ENCODE results near the gene NAP1L4.

NAP1L4 gene, protein sequence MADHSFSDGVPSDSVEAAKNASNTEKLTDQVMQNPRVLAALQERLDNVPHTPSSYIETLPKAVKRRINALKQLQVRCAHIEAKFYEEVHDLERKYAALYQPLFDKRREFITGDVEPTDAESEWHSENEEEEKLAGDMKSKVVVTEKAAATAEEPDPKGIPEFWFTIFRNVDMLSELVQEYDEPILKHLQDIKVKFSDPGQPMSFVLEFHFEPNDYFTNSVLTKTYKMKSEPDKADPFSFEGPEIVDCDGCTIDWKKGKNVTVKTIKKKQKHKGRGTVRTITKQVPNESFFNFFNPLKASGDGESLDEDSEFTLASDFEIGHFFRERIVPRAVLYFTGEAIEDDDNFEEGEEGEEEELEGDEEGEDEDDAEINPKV

DNA sequence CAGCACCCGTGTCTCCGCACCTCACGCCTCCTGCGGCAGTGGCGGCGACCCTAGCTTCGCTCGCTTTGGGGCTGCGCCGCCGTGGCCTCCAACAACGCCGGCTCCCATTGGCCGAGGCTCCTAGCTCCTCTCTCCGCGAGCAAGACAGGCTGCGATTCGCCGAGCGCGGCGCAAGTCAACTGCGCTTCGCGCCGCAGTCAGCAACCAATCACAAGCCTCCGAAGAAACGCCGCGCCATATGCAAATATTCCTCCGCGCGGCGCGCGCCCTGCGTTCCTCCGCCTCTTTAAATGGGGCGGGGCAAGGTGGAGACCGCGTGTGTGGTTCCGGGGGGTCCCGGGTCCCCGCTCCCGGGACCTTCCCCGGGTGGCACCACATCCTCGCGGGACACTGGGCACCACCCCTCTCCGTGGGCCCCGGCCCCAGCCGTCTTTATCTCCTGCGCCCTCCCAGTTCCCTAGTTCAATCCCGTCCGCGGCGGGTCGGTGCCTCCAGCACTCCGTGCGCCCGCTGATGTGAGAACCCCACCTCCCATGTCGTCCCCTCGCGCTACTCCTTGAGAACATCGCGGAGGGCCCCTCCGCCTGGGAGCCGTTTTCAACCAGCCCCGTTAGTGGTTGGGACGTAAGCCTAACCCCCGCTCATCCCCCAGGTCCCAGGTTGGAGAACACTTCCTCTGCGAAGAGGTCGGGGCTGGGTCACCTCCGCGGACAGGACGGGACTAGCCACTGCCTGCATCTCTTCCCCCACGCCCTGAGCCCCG is at the start of gene NAP1L4:
TSS of gene NAP1L4 (minus strand) at position 96 of the 763 bp plus-strand sequence. CDS start 13,109 bp downstream, outside the sequence.
- DNase-seq (ENCODE audit: low read depth) = peak; percentile 90

- no peak for DNase-seq (ENCODE audit: low read depth)
Observed at GRCh38 chr11:3040881-3041280, 48.8 kb upstream of the NAP1L4 start.

DNA sequence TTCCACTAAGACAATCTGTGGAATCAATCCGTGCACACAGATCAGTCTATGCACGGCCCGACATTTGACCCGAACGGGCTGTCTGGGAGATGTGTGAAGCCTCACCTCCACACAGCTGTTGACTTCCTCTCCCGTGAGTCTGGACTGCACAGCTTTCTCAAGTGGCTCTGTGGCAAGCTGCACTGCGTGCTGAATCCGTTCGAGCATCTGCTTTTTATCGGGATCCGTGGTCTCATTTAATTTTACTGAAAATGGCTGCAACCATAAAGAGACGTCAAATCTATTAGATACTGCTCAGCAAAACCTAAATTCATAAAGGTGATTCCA is 45.8 kb upstream of the NAP1L4 start:
- DNase-seq (ENCODE audit: low read depth) = no peak

DNA sequence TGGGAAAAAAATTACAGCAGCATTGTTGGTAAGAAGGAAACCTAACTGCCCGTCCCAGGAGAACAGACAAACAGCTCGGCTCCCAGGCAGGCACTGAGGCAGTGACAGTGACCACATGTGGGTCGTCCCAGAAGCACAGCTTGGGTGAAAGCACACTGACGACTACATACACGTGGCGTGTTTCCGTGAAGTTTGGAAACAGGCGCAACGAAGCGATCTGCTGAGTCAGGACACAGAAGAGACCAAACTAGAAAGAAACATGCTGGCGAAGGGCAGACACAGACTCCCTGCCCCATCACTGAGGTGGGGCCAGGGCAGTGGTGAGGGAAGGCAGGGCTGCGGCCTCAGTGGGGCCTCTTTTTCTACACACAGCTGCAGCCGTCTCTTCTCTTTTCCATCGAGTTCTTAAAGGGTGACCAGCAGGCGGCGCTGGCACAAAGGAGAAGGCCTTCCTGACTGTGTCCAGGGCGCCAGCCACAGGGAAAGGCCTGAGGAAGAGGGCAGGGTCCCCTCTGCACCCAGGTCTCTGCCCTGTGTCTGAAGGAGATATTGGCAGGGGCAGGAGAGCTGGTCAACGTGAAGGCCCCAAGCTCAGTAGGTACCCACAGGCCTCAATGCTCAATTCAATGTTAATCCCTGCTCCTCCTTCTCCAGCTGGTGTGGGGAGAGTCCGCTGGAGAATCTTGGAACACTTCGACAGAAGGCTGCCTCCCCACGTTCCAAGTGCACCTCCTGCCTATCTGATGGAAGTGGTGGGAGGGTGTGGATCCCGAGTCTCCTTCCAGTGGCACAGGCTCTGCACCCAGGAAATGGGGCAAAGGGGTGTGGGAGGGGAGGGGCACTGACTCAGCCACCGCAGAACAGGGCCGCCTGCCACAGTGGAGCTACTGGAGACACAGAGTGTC is 45.2 kb upstream of the NAP1L4 start:
- no peak for DNase-seq (ENCODE audit: low read depth)

DNA sequence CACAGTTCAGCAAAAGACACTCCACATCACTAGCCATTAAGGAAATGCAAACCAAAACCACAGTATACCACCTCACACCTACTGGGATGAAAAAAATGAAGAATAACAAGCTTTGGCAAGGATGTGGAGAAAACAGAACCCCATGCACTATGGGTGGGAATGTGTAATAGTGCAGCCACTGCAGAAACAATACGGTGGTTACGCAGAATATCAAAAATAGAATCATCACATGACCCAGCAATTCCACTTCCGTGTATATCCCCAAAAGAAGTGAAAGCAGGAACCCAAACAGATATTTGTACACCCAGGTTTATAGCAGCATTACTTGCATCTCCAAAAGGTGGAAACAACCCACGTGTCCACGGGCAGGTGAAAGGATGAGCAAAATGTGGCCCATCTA is 44.3 kb upstream of the NAP1L4 start:
- no peak for DNase-seq (ENCODE audit: low read depth)

DNA sequence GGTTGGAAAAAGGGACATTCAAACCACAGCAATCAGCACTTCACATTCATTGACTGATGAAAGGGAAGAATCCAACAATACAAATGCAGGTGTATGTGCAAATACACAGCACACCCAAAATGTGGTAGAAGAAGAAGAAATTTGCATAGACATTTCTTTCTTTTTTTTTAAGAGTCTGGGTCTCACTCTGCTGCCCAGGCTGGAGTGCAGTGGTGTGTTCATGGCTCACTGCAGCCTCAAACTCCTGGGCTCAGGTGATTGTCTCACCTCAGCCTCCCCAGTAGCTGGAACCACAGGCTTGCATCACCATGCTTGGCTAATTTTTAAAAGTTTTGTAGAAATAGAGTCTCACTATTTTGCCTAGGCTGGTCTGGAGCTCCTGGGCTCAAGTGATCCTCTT is 43.2 kb upstream of the NAP1L4 start:
- DNase-seq (ENCODE audit: low read depth) = no peak

DNA sequence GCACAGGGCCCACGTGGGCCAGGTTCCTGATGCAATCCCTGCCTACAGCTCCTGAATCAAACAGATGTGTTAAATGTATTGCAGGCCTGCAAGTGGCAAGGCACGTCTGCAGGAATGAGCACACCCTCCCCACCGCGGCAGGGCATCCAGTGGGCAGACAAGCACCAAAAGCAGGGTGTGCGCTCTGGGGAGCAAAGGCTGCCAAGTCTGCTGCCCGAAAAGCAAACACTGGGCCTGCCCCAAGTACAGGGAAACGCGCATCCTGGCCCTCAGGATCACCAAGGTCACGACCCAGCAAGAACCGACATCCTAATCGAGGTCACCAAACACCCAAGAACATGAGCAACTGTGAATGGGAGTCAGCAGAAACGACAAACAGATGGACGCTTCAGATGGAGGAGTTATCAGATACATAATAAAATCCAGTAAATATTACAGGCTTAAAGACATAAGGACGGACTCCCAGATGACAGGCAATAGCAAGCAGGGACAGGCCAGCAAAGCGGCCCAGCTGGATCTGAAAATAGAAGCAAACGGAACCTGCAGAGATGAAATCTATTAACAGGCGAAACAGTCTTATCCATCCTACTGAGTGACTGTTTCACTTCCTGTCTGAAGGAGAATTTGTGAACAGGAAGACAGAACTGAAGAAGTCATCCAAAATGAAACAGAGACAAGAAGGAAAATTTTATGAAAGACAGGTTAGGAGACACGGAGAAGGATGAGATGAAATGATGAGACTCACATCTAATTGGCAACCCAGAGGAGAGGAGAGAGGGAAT is 38.4 kb upstream of the NAP1L4 start:
- DNase-seq (ENCODE audit: low read depth) = no peak

DNA sequence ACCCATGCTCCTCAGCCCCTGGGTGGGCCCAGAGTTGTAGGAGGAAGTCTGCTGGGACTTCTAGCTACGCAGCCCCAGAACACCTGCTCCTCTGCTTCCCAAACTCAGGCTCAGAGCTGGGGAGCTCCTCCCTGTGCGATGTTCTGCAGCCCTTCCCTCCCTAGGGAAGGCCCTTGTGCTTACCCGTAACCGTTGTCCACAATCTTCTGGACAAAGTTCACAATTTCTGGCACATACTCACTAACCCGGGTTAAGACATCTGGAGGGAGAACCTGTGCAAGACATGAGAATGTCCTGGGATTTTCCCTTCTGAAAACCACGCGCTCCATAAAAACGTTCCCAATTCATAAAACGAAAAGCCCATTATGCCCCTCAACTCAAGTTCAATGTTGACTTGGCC is 36.7 kb upstream of the NAP1L4 start:
- DNase-seq (ENCODE audit: low read depth) = no peak

DNA sequence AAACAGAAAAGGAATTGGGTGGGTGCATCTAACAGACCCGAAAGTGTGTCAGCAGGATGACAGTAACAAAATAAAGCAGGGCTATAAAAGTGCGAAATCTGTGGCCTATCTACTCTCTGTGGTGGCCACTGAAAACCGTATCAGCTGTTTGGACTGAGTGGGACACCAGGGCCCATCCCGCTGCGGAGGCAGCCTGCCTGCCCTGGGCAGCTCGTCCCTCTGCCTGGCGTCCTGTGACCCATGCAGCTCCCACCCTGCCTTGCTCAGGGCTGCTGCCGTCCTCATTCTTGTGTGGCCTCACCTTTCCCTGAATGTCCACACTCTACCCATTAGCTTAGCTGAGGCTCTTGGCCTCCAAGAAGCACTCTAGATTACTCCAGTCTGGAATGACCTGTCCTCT is 34.7 kb upstream of the NAP1L4 start:
- DNase-seq (ENCODE audit: low read depth) = no peak

GRCh38 chr11:3022982-3023381 is 30.9 kb upstream of the NAP1L4 start:
- no peak for DNase-seq (ENCODE audit: low read depth)

DNA sequence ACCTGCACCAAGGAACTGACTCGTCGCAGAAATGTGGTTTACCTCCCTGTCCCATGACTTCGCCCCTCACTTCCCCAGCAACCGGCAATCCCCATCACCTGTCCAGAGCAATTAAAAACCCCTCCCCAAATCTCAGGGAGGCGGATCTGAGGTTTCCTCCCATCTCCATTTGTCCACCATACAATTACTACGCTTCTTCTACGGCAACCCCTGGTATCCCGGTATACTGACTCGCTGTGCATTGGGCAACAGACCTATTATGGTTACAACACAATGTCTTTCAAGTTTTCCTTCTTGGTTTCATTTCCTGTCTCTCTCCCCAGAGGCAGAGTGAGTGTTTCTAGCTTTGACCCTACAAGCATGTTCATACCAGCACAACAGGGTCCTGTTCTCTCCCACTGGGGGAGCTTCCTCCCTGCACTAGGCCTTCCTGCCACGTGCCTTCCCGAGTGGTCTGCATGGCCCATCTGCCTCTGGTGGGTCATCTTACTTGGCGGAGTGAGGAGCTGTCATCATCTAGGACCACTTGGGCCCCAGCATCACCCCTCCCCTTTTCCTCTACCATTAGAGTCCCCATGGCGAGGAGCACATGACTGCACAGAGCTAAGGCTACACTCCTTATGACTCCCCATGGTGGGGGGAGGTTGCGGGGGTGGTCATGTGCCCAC is 30.3 kb upstream of the NAP1L4 start:
- no peak for DNase-seq (ENCODE audit: low read depth)

GRCh38 chr11:3021125-3021524 is 29.0 kb upstream of the NAP1L4 start:
- DNase-seq (ENCODE audit: low read depth) = no peak

DNA sequence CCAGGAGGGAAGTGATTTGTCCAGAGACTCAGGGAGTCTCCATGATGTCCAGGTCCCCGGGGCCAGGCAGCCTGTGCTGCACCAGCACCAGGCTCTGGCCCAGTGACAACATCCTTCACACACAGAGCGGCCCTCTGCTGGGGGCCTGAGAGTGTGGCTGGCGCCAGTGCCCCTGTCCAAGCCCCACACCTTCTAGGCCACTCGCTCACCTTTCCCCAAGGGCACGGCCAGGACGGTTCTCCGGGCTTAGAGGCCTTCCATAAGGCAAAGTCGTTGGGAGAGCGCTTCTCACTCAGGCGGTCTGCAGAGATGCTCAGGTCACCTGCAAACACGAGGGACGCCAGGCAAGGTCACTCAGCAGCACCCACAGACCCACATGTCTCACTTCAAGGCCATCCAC is 27.9 kb upstream of the NAP1L4 start:
- no peak for DNase-seq (ENCODE audit: low read depth)

DNA sequence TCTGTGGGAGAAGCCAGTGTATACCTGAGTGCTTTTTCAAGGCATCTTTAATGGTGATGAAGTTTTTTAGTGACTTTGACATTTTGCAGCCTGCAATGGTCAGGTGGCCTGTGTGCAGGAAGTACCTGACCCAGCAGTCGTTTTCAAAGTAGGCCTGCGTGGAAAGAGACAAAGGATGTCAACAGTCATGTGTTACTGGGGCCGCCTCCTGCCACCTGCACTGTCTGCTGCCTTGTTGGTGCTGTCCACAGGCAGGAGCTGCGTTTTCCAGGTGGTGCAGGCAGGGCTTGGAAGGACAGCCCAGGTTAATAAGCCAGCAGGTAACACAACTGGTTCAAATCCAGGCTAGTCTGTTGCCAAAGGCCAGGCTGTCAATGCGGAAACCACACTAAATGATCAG is 26.5 kb upstream of the NAP1L4 start:
- DNase-seq (ENCODE audit: low read depth) = no peak

- no peak for DNase-seq (ENCODE audit: low read depth)
Observed at GRCh38 chr11:3016861-3017260, 24.7 kb upstream of the NAP1L4 start.

- DNase-seq (ENCODE audit: low read depth) = no peak
Observed at GRCh38 chr11:3015796-3016195, 23.7 kb upstream of the NAP1L4 start.

DNA sequence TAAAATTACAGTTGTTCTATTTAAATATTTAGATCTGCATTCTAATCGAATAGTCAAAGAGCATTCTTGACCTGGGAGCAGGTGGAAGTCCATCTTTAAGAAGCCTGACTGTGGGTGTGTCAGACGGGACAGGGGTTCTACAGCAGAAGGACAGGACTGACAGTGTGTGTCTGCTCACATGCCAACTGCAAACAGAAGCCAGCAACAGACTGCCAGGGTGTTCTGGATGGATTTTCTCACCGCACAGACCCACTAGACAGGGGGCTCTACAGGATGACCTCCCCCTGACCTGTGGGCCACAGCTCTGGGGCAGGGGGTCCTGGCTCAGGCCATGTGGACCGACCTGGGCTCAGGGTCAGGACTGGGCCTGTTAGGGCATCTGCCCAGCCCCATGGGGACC is 22.8 kb upstream of the NAP1L4 start:
- DNase-seq (ENCODE audit: low read depth) = no peak

GRCh38 chr11:3014057-3014938 is 22.2 kb upstream of the NAP1L4 start:
- peak; percentile 46 for DNase-seq (ENCODE audit: low read depth)

GRCh38 chr11:3011891-3012885 is 20.1 kb upstream of the NAP1L4 start:
- DNase-seq (ENCODE audit: low read depth) = no peak
